GM21619 (cell line): ENCODE results near the gene SEL1L2.

Source experiments
- ATAC-seq: cut with Tn5 transposase; IDR thresholded peaks from one replicate; pipeline ENCODE4 v1.9.1; 2021; ENCODE audit not compliant: unreplicated experiment

SEL1L2 gene

DNA sequence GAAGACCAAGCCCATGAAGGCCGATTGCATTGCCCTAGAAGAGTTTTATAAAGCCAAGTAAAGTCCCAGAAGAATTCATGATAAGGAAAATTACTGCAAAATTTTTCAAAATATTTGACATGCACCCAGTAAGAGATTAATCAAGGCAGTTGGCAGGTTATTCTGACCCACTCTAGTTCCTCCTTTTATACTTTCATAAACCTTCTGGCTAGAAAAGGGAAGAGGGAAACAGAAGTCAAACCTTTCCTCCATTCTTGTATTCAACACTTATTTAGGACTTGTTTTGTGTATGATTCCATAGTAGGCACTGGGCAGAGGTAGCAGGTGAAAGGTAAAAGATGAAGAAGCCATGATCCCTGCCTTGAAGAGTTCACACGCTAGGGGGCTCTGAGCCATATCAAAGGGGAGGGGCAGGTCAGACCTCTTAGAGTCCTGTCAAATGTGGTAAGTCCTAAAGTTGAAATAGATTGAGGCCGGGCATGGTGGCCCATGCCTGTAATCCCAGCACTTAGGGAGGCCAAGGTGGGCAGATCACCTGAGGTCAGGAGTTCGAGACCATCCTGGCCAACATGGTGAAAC, 120.2 kb downstream of the SEL1L2 start:
- no peak for ATAC-seq

DNA sequence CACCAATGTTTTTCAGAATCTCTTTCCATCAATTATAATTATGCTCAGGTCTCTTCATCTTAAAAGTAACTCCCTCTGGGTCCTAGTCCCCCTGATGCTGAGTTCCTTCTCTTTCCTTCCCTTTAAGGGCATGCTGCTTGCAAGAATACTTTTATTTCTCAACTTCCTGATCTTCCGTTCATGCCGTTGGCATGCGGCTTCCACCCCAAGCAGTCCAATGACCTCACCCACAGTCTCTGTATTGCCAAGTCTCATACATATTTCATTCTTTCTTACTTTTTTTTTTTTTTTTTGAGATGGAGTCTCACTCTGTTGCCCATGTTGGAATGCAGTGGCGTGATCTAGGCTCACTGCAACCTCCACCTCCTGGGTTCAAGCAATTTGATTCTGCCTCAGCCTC, 122.1 kb downstream of the SEL1L2 start:
- no peak for ATAC-seq

DNA sequence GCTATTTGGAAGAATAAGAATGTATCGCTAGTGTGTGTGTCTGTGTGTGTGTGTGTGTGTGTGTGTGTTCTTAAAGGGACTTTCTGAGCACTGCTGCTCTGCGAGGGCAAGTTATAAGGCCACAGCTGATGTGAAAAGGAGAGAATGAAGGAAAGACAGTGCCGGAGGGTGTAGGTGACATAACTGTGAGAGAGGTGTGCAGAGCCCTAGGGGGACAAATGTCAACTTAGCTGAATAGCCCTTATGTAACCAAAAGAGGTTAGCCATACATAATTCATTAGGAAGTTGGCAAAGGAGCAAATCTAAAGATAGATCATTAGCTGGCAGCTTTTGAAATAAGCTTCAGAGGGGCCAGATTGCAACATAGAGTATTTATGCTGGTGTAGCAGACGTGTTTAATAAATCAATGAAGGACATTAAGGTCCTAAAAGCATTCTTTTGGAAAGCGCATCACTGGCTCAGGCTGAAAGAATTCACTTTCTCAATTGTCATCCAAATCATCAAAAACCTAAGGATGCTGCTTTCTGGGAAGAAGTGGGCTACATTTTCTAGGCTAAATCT, 124.5 kb downstream of the SEL1L2 start:
- ATAC-seq: no peak

DNA sequence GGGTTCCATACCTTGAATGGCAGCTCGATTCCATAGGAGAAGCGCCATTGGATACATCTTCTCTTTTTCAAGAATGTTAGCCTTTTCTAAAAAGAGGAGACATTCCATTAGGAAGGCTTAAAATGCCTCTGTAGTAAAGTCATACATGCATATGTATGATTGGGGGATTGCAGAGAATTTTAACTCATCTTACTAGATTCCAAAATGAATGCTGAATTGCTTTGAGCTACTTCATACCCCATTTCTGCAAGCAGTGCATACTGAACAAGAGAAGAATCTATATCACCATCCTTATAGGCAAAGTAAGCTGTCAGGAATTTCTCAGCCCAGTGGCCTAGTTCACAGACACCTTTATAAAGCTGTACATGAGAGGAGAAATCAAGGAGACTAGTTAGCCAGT, 125.3 kb downstream of the SEL1L2 start:
- ATAC-seq: no peak

DNA sequence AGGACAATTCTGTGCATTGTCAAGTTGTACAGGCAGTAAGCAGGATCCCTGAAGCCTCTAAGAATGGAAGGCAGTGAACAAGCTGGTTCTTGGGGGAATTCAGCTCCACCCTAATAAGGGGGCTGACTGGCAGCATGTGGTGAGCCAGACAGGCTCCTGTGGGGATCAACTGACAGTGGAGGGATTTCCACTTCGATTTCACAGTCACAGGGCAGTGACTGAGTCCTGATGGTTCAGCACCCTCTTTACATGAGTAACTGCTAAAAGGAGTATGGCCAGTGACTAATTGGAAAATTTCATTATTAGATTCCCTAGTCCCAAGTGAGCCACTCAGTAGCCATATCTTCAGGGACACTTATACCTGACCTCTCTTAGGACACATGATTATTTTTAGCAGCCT, 127.2 kb downstream of the SEL1L2 start:
- ATAC-seq: no peak

DNA sequence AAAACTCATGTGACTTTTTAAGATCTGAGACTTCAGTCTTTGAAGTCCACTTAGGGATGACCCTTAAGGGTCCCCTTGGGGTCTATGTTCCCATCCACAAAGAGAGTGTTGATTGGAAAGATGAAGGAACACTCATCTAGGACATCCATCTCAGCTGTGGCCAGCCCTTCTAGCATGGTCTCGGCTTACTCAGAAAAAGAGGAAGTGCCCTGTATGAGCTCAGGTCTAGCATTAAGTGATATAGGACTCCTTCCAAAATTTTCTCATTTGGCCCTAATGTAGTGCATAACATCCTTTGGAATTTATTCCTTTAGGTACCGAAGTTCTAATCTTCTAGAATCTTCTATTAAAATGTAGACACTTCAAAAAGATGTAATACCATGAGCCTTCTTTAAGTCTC, 128.2 kb downstream of the SEL1L2 start:
- no peak for ATAC-seq

DNA sequence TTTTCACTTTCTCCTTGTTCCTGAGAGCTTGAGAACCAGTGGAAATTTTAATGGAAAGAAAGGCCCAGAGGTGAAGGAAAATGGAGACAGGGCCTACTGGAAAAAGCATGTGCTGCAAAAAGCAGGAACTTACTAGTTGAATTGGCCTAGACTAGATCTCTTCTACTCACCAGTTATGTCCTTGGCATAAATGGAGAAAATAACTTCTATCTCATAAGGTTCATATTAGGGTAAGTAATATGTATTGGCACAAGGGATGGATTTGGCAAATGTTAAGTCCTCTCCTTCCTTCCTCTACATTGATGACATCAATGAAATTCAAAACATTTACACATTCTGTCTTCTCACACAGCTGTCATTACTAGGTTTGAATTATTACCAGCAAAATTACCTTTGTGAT, 131.5 kb downstream of the SEL1L2 start:
- ATAC-seq: no peak

DNA sequence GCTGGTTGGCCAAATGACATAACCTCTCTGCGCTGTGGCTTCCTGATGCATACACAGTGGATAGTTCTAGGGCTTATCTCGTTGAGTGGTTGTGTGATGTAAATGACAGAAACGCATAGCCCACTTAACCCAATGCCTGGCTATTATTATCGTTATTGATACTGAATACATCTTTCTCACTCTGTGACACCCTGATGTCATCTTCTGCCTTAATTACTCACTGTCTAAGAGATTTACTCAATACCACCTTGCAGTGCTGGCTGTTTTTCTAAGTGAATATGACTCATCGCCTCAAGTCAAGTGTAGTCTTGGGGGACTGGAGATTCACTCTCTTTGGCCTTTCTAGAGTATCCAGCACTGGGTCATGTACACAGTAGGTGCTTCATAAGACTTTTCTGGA, 132.0 kb downstream of the SEL1L2 start:
- no peak for ATAC-seq

DNA sequence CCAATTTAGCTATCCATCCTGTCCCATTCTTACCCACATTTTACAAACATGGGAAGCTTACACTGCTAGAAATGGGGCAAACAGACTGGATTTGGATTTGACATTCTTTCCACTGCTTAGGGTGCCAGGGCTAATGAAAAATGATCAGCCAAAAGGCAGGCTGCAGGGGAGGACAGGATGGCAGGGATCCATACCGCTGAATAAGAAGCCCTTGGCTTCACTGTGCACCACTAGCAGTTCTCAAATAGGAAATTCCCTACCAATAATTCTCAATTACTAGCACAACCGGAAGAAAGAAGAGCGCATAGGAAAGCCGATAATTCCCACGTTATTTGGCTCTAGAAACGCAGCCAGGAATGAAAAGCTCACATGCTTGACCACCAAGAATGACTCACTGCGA, 132.5 kb downstream of the SEL1L2 start:
- no peak for ATAC-seq

DNA sequence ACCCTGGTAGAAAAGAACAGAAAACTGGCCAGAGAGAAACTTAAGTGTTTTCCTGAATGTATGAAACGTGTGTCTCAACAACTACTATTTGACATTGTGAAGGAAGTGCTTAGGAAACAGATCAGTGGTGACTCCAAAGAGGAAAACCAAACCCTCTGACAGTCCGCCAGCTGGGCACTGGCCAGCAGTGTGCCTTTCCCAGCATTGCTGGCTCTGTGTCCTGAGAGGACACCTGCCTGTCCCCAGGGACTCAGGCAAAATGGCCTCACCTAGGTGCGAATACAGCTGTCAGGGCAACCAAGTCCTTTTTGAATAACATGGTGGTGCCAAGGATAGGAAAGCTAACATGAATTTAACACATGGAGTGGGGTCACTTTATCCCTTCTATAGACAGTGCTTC, 133.1 kb downstream of the SEL1L2 start:
- no peak for ATAC-seq

DNA sequence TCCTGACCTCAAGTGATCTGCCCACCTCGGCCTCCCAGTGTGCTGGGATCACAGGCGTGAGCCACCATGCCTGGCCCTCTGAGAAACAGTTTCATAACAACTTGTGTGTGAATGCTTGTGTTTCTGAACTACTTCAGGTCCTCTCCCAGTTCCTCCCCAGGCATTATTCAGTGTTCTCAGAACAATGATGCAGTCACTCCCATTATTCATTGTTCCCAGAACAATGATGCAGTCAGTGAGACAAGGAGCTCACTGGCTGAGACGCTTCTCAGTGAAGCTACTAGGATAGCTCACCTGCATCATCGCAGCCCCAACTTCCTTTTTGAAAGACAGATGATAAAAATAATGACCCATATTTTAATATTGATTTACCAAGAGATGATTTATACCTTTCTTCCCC, 134.1 kb downstream of the SEL1L2 start:
- no peak for ATAC-seq

DNA sequence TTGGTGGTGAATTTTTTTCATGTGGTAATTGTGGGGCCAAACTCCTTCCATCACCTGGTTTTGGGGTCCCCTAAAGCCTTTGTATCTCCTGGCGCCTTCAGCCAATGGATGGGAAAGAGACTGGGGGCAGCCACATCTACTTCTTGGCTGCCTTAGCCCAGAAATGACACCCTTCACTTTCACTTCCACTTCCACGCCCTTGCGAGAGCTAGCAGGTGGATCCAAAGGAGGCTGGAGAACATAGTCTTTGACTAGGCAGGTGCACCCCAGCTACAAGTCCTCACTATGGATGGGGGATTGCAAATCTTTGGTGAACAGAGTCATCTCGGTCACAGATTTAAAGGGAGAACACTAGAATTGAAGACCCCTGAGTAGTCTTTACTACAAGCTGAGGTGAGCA, 134.8 kb downstream of the SEL1L2 start:
- ATAC-seq: no peak

DNA sequence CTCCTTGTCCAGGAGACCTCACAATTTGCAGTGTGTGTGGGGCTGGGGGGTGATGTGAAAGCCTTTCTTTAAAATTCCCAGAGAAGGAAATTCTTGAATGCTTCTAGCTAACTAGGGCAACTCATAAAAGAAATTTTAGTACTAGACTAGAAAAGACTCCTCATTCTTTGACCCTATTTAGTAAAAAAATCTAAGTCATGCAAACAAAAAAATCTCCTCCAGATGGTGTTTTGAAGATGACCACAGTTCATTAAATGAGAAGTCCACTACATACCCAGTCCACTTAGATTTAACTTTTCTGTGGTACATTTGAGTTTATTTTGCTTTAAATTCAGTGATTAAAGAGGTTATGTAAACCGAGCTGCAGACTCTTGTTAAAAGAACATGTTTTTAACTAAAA, 138.1 kb downstream of the SEL1L2 start:
- no peak for ATAC-seq

DNA sequence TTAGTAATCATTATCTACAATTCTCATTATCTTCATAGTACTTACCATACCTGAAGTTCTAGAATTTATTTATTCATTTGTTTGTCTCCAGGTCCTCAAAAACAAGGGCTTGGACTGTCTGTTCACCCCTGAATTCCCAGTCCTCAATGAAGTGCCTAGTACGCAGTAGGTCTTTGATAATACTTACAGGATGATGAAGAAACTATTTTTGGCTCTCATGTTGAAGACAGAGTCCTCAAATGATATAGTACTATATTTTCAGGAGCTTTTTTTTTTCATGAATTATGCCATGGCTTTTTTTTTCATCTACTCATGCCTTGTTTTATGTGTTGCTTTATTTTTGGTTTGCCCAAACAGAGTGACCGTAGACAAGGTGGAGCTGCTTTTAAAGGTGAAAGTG, 139.1 kb downstream of the SEL1L2 start:
- no peak for ATAC-seq

DNA sequence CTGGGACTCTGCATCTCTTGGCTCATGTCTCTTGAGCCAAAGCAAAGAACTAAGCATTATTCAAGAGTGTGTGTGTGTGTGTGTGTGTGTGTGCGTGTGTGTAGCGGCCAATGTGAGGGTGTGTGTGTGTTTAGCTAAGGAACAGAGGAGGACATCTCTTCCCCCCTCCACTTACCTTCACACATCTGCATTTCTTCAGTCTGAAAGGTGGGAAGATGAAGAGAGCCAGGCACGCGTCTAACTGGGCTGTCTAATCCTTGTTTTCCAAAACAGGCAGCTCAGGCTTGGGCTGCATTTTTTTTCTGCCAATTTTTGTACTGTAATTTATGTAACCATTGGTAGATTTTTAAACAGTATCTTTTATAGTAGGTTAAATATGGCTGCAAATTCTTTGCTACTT, 146.1 kb downstream of the SEL1L2 start:
- ATAC-seq: no peak

DNA sequence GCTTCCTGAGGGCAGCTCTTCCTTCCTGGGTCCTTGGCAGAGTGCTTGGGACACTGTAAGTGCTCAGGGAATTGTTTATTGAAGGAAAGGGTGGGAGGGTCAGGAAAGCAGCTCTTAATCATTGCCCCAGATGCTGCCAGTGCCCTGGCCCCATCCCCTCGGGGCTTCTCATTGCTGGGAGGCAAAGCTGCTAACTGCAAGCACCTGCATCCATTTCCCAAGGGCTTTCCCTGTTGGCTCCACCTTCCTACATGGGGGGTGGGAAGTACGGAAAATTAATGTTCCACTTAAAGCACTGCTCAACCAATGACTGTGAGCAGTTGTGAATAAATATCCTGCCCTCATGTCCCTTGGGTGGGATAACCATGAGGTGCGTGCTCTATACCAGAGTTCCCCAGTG, 149.2 kb downstream of the SEL1L2 start:
- ATAC-seq: no peak

DNA sequence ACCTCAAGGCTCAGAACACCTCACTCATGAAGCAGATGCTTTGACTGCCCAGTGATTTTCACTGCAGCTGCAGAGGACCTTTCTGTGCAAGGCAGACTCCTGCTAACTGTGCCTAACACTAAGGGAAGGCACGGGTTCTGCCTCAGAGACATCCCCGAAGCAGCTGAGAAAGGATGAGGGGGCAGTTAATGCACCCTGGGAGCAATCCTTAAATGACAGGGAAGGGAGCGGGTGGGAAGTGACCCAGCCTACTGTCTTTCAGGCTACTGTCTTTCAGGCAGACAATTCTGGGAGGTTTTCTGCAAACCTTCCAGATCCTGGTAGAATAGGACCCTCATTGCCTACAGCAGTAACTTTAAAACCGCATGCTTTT, 150.3 kb downstream of the SEL1L2 start:
- ATAC-seq: no peak

DNA sequence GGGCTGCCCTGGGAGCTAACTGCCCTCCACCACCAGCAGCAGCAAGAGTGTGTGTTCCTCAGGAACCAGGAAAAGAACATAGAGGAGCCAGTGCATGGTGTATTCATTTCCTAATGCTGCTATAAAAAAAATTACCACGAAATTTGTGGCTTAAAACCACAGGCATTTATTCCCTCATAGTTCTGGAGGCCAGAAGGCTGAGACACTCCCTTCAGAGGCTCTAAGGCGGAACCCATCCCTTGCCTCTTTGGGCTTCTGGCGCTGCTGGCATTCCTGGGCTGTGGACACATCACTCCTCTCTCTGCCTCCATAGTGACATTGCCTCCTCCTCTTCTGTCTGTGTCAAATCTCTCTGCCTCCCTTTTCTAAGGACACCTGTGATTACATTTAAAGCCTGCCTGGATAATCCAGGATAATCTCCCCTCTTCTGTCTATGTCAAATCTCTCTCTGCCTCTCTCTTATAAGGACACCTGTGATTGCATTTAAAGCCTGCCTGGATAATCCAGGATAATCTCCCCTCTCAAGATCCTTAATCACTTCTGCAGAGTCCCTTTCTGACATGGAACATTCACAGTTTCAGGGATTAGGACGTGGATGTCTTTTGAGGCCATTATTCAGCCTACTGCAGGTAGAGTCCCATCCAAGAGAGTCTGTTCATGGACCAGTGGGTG, 150.9 kb downstream of the SEL1L2 start:
- ATAC-seq: no peak

DNA sequence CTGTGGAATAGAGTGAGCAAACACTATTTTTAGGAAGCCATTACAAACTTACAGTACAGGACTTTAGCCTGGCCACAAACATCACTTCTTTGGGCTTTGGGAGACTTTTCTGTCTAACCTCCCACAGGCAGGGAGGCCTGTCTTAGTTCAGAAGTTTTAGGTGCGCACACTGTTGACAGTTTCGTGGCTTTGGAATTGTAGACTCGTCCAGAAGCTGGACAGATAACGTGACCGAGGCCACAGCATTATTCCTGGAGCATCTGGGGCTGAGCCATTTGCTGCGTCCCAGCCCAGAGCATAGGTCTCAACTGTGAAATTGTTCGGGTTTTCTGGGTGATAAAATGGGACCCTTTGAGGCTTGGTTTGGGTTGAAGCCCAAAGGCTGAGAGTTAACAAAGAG, 151.8 kb downstream of the SEL1L2 start:
- no peak for ATAC-seq

DNA sequence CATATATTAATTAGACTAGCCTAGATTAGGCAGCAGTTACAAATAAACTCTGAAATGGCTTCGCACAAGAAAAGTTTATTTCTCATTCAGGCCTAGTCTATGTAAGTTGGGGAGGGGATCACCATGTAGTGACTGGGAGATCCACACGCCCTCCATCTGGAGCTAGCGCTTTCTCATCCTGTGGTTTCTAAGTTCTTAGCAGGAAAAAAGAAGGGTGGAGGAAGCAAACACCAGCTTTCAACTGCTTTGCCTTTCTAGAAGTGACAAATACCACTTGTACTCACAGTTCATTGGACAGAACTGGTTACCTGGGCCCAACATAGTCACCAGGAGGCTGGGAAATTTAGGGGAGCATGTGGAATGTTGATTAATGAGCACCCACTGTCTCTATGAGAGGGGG, 158.9 kb downstream of the SEL1L2 start:
- ATAC-seq: no peak

DNA sequence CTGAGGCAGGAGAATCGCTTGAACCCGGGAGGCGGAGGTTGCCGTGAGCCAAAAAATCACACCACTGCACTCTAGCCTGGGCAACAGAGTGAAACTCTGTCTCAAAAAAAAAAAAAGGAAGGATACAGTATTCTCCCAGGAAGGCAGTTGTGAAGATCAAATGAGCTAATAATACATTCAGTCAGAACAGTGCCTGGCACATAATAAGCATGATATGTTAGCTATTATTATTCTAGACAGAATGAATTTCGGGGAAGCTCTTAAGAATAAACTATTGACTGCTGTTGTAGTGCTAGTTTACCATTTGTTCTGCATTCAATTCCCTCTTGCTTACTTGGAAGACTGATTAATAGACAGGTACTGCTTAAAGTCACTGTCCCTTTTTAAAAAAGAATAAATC, 164.9 kb downstream of the SEL1L2 start:
- no peak for ATAC-seq

DNA sequence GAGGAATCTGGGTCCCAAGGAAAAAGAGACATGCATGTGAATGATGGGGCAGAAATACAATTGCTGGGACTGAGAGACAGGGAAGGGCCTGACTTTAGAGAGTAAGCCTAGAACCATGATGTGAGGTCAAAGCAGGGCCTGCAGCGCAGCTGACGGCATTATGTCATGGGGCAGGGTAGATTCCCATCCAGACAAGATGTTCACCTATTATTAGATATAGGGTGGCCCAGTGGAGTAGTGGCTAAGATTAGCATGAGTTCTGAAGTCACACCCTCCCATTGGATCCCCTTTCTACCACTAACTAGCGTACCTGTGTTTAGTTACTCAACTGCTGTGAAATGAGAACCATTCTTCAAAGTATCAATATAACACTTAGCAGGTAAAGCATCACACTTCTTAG, 166.0 kb downstream of the SEL1L2 start:
- no peak for ATAC-seq

DNA sequence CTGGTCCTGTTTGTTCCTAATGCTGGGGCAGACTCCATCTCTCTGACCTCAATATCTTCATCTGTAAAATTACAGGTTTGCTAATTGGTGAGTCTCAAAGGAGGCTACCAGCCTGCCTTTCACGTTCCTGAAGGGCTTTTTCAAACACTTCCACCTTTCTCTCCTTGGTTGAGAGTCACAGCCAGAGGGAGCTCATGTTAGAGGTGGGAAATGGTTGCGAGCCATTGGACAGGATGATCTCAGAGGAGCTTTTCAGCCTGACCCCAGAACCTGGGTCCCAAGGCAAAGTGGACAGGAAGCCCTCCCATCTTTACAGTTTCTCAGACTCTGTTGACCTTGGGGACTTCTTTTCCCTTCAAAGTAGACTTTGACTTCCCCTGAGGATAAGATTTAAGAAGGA, 168.0 kb downstream of the SEL1L2 start:
- ATAC-seq: no peak
